SIG-M5 treated with dmso at 0.1 percent for 504 hours (cell line): Measurements from ENCODE around the gene ISOC2.
"Not testable (repeated sequence)": the region's sequence is repeated elsewhere in the genome, so short reads cannot be mapped to it uniquely, and the experiment has no call there.

Source experiments
- DNase-seq: peaks from one replicate; lab custom pipeline; 2025; ENCODE audit not compliant: unreplicated experiment; lab: John Stamatoyannopoulos, UW

ISOC2 gene

GRCh38 chr19:55410168-55410567 lies 51.3 kb downstream of the ISOC2 start:
- DNase-seq = no peak

GRCh38 chr19:55409179-55409578 lies 52.3 kb downstream of the ISOC2 start:
- not testable (repeated sequence) for DNase-seq

- DNase-seq = no peak
Observed at GRCh38 chr19:55408533-55408872, 52.9 kb downstream of the ISOC2 start.

- DNase-seq = peak; percentile 99
Observed at GRCh38 chr19:55407800-55408532, 53.5 kb downstream of the ISOC2 start.

DNA sequence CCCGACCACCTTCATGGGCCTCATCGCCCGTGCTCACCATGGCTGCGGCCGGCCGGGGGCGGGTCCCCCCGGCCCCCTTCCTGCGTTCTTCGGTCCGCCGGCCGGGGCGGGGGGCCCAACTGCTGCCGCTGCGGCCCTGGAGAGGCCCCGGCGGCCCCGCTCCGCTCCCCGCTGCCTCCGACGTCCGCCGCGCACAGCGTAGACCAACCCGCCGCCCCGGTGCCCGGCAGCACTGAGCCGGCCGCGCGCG lies 54.0 kb downstream of the ISOC2 start, which contains the start of gene UBE2S:
TSS of gene UBE2S (minus strand) at position 239 of the 250 bp plus-strand sequence. CDS start at position 40, 199 bp downstream.
- not testable (repeated sequence) for DNase-seq

GRCh38 chr19:55406826-55407549 lies 54.5 kb downstream of the ISOC2 start:
- DNase-seq = no peak

DNA sequence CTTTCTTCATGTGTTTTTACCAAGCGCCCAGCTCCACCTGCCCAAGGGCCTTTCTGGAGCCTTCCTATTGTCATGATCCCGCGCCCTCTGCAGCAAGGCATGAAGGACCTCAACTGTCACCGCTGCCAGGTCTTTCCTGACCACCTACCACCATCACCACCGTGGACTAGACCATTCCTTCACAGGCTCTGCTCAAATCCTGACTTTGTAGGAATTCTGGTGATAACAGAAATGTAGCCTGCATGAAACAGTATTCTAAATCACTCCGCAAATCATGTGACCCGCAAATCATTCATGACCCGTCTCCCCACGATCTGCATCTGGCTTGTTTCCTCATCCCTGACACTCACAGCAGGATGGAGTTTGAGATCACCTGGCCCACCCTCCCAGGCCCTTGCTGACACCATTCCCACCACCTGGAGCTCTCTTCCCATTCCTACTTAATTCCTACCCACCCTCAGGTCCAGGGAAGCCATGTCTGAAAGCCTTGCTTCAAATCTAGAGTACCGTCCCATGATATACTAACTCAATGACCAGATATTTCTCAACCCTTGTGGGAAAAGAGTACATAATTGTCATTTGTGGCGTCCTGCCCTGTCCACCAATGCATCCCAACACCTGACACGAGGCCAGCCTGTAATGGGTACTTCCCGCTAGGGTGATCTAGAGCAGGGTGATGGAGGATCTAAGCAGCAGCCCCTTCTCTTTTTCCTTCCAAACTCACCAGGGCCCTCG lies 55.2 kb downstream of the ISOC2 start:
- no peak for DNase-seq

DNA sequence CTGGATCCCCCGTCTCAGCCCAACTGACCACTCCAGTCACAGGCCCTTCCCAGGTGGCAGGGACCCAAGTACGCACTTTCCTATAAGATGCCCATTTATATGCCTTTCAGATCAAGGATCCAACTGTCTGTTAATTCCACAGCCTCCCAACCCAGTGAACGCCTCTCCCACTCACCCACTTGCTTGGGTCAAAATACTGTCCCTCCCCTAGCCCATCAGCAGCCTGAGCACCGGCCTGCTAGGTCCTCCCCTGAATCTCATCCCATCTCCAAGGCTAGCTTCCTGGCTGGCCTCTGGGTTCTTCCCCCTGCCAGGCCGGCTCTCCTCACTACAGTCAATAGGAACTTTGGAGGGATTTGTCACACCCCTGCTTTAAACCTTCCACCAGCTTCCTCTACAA lies 55.8 kb downstream of the ISOC2 start:
- DNase-seq = no peak
